ENCODE measurements around the gene UIMC1. TPM values are rescaled to one million over a fixed set of nuclear protein-coding genes. Genes with fewer than 3 reads are reported as not detected.

The UIMC1 gene
- total RNA-seq, 6 experiments from 2014 or later: 8.4 to 15.6 (median 13.0) TPM

- intact Hi-C loops (cut with DNase I): no loop called here
- no peaks in the 10 kb centered on the region for H3K36me3 ChIP-seq
- peaks cover 0 to 6% (median 0%) of the 10 kb centered on the region in 4 donors for H3K4me1 ChIP-seq
- no peaks in the 10 kb centered on the region for H3K27me3 ChIP-seq
- H3K4me3 ChIP-seq: no peak overlapping the region
- WGBS (ENCODE audit: insufficient coverage, low coverage, low lambda C conversion rate, missing lambda C conversion rate): 81% methylated on average over 3 of the region's 3 CpGs
- ATAC-seq: no peak
- DNase-seq: no peak
- no peak for TF ChIP-seq POLR2A (IDR thresholded peaks at IDR 0.05)
- no peak for TF ChIP-seq CTCF (IDR thresholded peaks at IDR 0.05)
- H3K9me3 ChIP-seq: no peaks in the 10 kb centered on the region
- no peak overlapping the region for H3K27ac ChIP-seq
Observed at GRCh38 chr5:177025101-177025601, 18.6 kb upstream of the UIMC1 start.

GRCh38 chr5:177024559-177024958, 18.0 kb upstream of the UIMC1 start:
- Histone ChIP-seq H3K9me3 (no peaks in the 10 kb centered on the region), H3K27ac (no peak overlapping the region), H3K4me1 (peaks cover 0 to 6% (median 0%) of the 10 kb centered on the region in 4 donors), H3K36me3 (no peaks in the 10 kb centered on the region), H3K27me3 (no peaks in the 10 kb centered on the region), H3K4me3 (no peak overlapping the region)
- no peak for TF ChIP-seq POLR2A (IDR thresholded peaks at IDR 0.05)
- no peak for TF ChIP-seq CTCF (IDR thresholded peaks at IDR 0.05)
- ATAC-seq (no peak), DNase-seq (no peak)
- intact Hi-C loops (cut with DNase I): no loop called here
- WGBS (ENCODE audit: insufficient coverage, low coverage, low lambda C conversion rate, missing lambda C conversion rate): 100% methylated on average over 1 of the region's 1 CpG

GRCh38 chr5:177023303-177023664, 16.7 kb upstream of the UIMC1 start:
- DNase-seq (no peak), ATAC-seq (peak; percentile 5 to 19 (median 12))
- Histone ChIP-seq H3K27me3 (no peaks in the 10 kb centered on the region), H3K4me1 (peaks cover 0 to 6% (median 0%) of the 10 kb centered on the region in 4 donors), H3K4me3 (peak overlapping the region; percentile 69 to 99 (median 98)), H3K9me3 (no peaks in the 10 kb centered on the region), H3K36me3 (no peaks in the 10 kb centered on the region), H3K27ac (peak overlapping the region; percentile 17 to 69 (median 66))
- 14% methylated on average over 6 of the region's 6 CpGs for WGBS (ENCODE audit: insufficient coverage, low coverage, low lambda C conversion rate, missing lambda C conversion rate)
- no peak for TF ChIP-seq POLR2A (IDR thresholded peaks at IDR 0.05)
- TF ChIP-seq CTCF (IDR thresholded peaks at IDR 0.05): no peak
- intact Hi-C loops (cut with DNase I): no loop called here

GRCh38 chr5:177022386-177023302, 16.1 kb upstream of the UIMC1 start, which contains the start of gene ZNF346:
ZNF346 (plus strand) TSS chr5:177022696; CDS start chr5:177022739, 43 bp downstream.
- H3K4me1 ChIP-seq: peaks cover 0 to 6% (median 0%) of the 10 kb centered on the region in 4 donors
- ATAC-seq: peak; percentile 93 to 98 (median 97)
- H3K27me3 ChIP-seq: no peaks in the 10 kb centered on the region
- TF ChIP-seq POLR2A (IDR thresholded peaks at IDR 0.05) (peak; percentile 51), CTCF (IDR thresholded peaks at IDR 0.05) (peak; percentile 32 to 63 (median 56))
- peak within 1 kb of the TSS; percentile 17 to 69 (median 66) for H3K27ac ChIP-seq
- no peaks in the 10 kb centered on the region for H3K9me3 ChIP-seq
- peak within 1 kb of the TSS; percentile 69 to 99 (median 98) for H3K4me3 ChIP-seq
- intact Hi-C loops (cut with DNase I): no loop called here
- no peaks in the 10 kb centered on the region for H3K36me3 ChIP-seq
- under 1% methylated on average over 25 of the region's 77 CpGs for WGBS (ENCODE audit: insufficient coverage, low coverage, low lambda C conversion rate, missing lambda C conversion rate)
- DNase-seq: peak; percentile 92 to 94 (median 93)

All from right lobe of liver (tissue), 6 donors.